GM10248 (cell line): ENCODE measurements around the gene SHROOM1.
A peak's percentile ranks its signal among the peaks of the same experiment; 100 is the strongest.

Experiments used
- CTCF ChIA-PET: fragments of 300-600 bp; sonication (Branson Sonifier 250); formaldehyde crosslinking; extraction: SDS; loops from one replicate; lab custom pipeline; 2021; ENCODE audit warnings: antibody characterized with exemption; lab: Yijun Ruan, JAX
- POLR2A ChIA-PET: fragments of 350-650 bp; sonication (Branson Sonifier 250); formaldehyde crosslinking; extraction: SDS; loops from one replicate; lab custom pipeline; 2020; ENCODE audit warnings: antibody characterized with exemption; lab: Yijun Ruan, JAX
- DNase-seq: peaks from one replicate; pipeline ENCODE4 v3.0.0; 2012; ENCODE audit errors: extremely low spot score
- TF ChIP-seq, protein P1 (sequence below): IDR thresholded peaks from 2 replicates; pipeline ENCODE4 v1.5.1; 2012; ENCODE audit warnings: mild to moderate bottlenecking, low read depth; ENCODE audit errors: extremely low read depth, missing control alignments, control extremely low read depth

The SHROOM1 gene

DNA sequence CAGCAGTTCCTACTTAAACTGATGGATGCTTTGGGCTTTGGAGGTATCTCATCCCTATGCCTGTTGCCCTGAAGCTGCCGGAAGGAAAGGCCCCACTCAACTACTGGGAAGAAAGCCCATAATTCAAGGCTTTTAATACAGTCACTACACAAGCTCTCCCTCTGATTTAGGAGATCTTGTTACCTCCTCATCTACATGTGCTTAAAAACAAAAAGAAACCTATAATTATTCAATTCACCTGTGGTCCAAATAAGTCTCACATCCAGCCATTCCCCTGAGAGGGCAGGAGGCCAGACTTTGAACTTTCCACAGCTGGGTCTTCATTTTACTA is 42.3 kb upstream of the SHROOM1 start:
- ChIA-PET CTCF (interaction anchor here (1.0 to 8.0 kb wide), 4 partner anchors 12 to 367 kb away, joined by 3 to 72 read pairs (median 5); no protein-coding TSS in a partner anchor), POLR2A (no interaction called here)
- TF ChIP-seq, protein P1, sequence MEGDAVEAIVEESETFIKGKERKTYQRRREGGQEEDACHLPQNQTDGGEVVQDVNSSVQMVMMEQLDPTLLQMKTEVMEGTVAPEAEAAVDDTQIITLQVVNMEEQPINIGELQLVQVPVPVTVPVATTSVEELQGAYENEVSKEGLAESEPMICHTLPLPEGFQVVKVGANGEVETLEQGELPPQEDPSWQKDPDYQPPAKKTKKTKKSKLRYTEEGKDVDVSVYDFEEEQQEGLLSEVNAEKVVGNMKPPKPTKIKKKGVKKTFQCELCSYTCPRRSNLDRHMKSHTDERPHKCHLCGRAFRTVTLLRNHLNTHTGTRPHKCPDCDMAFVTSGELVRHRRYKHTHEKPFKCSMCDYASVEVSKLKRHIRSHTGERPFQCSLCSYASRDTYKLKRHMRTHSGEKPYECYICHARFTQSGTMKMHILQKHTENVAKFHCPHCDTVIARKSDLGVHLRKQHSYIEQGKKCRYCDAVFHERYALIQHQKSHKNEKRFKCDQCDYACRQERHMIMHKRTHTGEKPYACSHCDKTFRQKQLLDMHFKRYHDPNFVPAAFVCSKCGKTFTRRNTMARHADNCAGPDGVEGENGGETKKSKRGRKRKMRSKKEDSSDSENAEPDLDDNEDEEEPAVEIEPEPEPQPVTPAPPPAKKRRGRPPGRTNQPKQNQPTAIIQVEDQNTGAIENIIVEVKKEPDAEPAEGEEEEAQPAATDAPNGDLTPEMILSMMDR, result no peak
- no peak for DNase-seq

DNA sequence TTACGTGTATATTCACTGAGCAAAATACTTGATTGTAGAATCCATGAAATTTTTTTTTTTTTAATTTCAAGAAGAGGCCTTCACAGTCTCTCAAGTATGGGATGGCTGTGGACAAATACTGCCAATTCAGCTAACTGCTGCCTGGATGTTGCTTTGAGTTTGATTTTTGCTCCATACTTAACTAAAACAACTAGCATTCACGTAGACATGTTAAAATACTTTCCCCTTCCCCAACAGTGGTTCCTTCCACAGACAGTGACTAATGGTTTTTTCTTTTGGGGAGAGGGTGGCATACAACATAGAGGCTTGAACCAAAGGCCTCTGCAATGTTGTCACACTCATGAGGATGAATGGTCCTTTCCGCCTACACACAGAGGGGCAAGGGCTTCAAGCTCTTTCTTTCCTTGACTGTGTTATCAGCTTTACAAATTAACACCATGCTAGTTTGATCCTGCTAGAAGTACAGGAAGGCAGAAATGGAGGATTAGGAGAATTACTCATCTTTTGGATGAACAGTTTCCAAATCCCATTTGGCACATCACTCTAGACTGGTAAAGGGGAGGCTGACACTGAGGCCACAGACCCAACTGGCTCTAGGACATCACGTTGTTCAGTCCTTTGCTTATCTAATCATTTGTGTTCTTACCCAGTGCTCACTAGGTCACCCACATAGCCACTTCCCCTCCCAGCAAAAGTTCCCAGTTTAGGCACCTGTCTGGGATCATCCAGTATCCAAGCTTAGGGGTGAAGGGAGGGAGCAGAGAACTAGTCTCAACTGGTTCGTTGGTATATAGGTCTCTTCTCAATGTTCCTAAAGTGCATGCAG is 41.2 kb upstream of the SHROOM1 start:
- CTCF ChIA-PET, result interaction anchor here (0.9 to 8.0 kb wide), 7 partner anchors 13 to 366 kb away, joined by 3 to 72 read pairs (median 3); no protein-coding TSS in a partner anchor
- TF ChIP-seq, protein P1, result no peak
- no peak for DNase-seq
- POLR2A ChIA-PET, result no interaction called here

DNA sequence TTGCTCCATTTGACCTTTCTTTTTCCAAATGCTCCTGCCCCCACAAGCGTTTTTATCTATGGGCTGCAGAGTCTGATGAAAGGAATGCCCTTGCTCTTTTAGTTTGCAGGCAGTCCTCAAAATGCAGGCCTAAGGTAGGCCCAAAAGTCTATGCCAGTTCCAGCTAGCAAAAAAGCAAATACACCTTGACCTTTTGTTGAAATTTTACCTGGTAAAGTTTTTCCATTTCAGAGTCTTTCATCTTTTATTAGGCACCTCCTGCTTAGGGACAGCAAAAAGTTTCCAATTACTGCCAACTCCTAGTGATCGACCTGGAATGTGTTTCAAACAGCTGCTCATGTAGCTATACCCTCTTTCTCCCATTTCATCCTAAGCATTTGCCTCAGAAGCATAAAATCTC is 40.4 kb upstream of the SHROOM1 start:
- ChIA-PET CTCF (interaction anchor here (1.3 to 18.9 kb wide), 3 partner anchors 14 to 365 kb away, joined by 3 to 215 read pairs (median 72); partner anchors contain the start of gene SHROOM1), POLR2A (no interaction called here)
- TF ChIP-seq, protein P1, result no peak
- no peak for DNase-seq

DNA sequence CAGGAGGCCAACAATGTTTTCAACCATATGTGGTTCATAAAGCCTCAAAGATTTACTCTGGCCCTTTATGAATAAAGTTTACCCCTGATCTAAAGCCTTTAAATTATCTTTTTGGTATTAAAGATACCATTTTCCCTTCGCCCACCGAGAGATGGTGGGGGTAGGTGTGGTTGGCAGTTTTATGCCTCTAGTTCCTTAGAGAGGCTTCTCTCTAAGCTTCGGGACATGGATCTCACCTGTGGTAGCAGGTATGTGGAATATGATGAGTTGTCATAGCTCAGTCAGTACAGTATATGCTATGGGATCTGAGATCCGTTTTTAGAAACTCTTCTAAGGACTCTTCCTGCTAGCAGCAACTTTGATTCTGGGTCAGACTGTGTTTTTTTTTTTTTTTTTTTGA is 38.3 kb upstream of the SHROOM1 start:
- POLR2A ChIA-PET, result no interaction called here
- DNase-seq, result no peak
- CTCF ChIA-PET, result interaction anchor here (0.8 to 18.9 kb wide), 6 partner anchors 8 to 363 kb away, joined by 3 to 215 read pairs (median 23); partner anchors contain the start of gene SHROOM1
- TF ChIP-seq, protein P1, result no peak

DNA sequence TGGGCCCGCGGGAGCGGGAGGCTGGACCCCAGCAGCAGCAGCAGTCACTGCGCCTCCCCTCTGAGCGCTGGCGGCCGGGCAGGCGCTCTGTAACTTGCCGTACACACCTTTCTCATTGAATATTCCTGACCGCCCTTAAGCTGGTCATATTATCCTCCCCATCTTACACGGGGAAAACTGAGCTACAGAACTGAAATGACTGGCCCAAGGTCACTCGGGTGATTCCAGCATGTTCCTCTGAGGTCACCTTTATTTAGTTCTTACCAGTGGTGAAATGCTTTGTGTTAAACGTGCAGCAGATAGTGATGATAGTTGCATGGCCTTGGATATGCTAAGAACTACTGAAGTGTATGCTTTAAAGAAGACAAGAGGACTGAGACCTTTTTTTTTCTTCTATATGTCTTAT is 36.6 kb upstream of the SHROOM1 start:
- POLR2A ChIA-PET, result no interaction called here
- DNase-seq, result no peak
- TF ChIP-seq, protein P1, result no peak
- CTCF ChIA-PET, result interaction anchor here (1.4 to 18.9 kb wide), 5 partner anchors 10 to 46 kb away, joined by 4 to 215 read pairs (median 9); partner anchors contain the start of gene SHROOM1

DNA sequence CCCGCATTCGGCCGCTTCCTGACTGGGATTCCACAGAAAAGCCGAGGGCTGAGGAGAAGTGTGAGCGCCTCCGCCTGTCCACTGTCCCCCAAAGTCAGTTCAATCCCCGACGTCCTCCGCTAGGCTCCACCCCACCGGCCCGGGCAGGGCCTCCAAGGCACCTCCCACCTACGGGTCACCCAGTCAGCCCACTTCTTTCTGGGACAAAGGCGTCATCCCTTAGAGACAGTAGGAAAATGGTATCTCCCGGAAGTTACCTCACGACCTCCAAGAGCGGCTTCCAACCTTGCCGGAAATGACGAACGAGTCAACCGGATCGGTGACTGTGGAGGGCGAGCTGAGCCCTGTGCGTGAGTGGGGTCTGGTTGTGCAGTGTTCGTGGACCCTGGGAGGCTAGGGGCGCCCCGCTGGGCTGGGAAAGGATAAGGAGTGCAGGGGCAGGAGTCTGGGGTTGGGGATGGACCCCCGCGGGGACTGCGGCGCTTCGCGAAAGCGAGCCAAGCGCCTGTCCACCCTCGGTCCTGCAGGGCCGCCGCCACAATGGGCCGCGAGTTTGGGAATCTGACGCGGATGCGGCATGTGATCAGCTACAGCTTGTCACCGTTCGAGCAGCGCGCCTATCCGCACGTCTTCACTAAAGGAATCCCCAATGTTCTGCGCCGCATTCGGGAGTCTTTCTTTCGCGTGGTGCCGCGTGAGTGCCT is 36.0 kb upstream of the SHROOM1 start, which contains the start of the genes GDF9 and UQCRQ:
GDF9 (minus strand) TSS at position 128 of the 704 bp plus-strand sequence. CDS start 1,936 bp downstream, outside the sequence.
UQCRQ (plus strand) TSS at position 301 of the 704 bp plus-strand sequence; CDS start at position 541, 240 bp downstream.
- POLR2A ChIA-PET, result no interaction called here
- peak; percentile 98 for DNase-seq
- TF ChIP-seq, protein P1, result no peak
- CTCF ChIA-PET, result interaction anchor here (1.4 to 18.9 kb wide), 7 partner anchors 10 to 340 kb away, joined by 4 to 215 read pairs (median 9); partner anchors contain the start of gene SHROOM1
